Nephron progenitor cell (in vitro differentiated cells): ENCODE data around the gene LDAH.

Experiments
- DNase-seq: peaks from one replicate; pipeline ENCODE4 v3.0.0; 2021
- H3K27ac Mint-ChIP-seq: 2 replicates; pipeline ENCODE4 v1.8.0; 2021; ENCODE audit warnings: mild to moderate bottlenecking, moderate library complexity, mixed read lengths
- H3K27me3 Mint-ChIP-seq: 2 replicates; pipeline ENCODE4 v1.8.0; 2021; ENCODE audit warnings: mild to moderate bottlenecking, low read depth, mixed read lengths; ENCODE audit not compliant: poor library complexity
- H3K36me3 Mint-ChIP-seq: 2 replicates; pipeline ENCODE4 v1.8.0; 2021; ENCODE audit warnings: low read depth, mixed read lengths
- H3K4me1 Mint-ChIP-seq: 2 replicates; pipeline ENCODE4 v1.8.0; 2021; ENCODE audit warnings: mixed read lengths
- H3K4me3 Mint-ChIP-seq: 2 replicates; pipeline ENCODE4 v1.8.0; 2021; ENCODE audit warnings: mild to moderate bottlenecking, moderate library complexity, mixed read lengths
- H3K9me3 Mint-ChIP-seq: 2 replicates; pipeline ENCODE4 v1.8.0; 2021; ENCODE audit warnings: mild to moderate bottlenecking, moderate library complexity, mixed read lengths
- CTCF ChIP-seq: fragments of 200-600 bp; sonication (generic); IDR thresholded peaks from 2 replicates; pipeline ENCODE4 v1.5.0; 2021; ENCODE audit warnings: antibody characterized with exemption

LDAH gene

DNA sequence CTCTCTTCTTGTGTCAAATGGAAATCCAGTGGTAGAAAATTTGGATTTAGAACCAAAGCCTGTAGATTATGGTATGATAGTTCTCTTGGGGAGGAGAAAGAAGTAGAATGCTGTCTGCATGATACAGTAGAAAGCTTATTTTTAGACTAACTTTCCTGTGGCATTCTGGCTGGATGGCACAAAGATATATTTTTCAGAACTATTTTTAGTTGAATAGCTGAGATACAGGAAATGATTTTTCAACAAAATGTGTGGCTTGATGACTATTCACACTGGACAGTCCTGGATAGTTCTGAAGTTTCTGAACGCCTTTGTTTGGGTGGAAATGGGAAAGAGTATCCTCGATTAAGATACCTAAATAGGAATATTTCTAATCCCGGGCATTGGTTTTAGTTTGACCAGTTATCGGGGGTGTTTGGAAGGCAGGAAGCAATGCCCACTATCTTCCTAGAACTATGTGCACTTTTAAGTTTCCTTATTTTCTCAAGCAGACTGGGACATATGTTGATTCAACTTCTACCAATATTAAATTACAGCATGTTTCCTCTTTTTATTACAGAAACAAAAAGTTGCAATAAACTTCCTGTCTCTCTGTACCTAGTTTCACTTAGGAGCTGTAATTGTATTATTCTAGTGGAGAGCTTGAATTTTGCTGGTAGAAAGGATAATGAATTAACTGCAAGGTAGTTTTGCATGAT, 123.8 kb downstream of the LDAH start:
- Mint-ChIP-seq H3K27ac (no peak overlapping the region), H3K9me3 (no peaks in the 10 kb centered on the region), H3K36me3 (no peaks in the 10 kb centered on the region), H3K27me3 (no peaks in the 10 kb centered on the region), H3K4me1 (no peaks in the 10 kb centered on the region), H3K4me3 (no peak overlapping the region)
- no peak for TF ChIP-seq CTCF
- no peak for DNase-seq

- H3K4me1 Mint-ChIP-seq = no peaks in the 10 kb centered on the region
These were observed 125.5 kb downstream of the LDAH start for GRCh38 chr2:20697322-20697934.

GRCh38 chr2:20696366-20696765, 126.5 kb downstream of the LDAH start:
- H3K4me1 Mint-ChIP-seq = peaks cover 7% of the 10 kb centered on the region
- DNase-seq = no peak
- H3K36me3 Mint-ChIP-seq = no peaks in the 10 kb centered on the region
- no peaks in the 10 kb centered on the region for H3K27me3 Mint-ChIP-seq
- TF ChIP-seq CTCF = no peak
- H3K9me3 Mint-ChIP-seq = no peaks in the 10 kb centered on the region
- H3K27ac Mint-ChIP-seq = no peak overlapping the region
- no peak overlapping the region for H3K4me3 Mint-ChIP-seq

More at GRCh38 chr2:20697322-20697934, 125.5 kb downstream of the LDAH start:
- no peak for TF ChIP-seq CTCF
- Mint-ChIP-seq H3K9me3 (no peaks in the 10 kb centered on the region), H3K4me3 (no peak overlapping the region), H3K27me3 (no peaks in the 10 kb centered on the region), H3K27ac (peak overlapping the region; percentile 2), H3K36me3 (no peaks in the 10 kb centered on the region)
- no peak for DNase-seq

DNA sequence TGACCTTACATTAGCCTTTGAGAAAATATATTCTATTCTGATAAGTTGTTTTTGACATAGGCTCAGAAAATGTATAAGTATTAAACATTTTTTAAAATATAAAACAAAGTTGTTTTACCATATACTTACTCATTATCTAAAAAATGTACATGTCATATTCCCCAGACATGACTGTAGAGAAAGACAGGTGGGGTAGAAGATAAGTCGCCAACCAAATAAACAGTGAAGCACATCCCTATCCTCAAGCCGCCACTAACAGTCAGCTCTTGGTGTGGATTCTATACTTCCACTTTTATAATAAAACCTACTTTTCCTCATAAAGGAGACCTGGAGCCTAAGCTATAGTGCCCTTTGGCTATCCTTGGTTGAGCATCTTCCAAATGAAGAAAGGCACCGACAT, 129.6 kb downstream of the LDAH start:
- Mint-ChIP-seq H3K4me1 (peaks cover 11% of the 10 kb centered on the region), H3K9me3 (peaks cover 4% of the 10 kb centered on the region), H3K27ac (no peak overlapping the region), H3K4me3 (no peak overlapping the region), H3K36me3 (peaks cover 21% of the 10 kb centered on the region), H3K27me3 (no peaks in the 10 kb centered on the region)
- TF ChIP-seq CTCF = no peak
- DNase-seq = no peak

DNA sequence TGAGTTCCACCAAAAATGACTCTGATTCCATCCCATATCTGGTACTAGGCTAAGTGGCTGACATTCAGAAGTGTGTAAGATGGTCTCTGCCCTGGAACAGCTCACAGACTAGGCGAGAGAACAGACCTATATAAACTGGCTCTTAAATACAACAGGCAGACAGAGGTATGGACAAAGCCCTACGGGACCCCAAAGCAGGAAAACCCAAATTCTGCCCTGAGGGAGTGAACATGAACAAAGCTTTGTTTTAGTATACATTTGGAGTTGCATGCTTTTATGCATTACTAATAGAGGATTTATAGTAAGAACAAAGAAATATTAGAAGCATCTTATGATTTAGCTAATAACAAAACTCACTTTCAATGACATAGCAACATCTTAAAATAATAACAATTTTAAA, 130.8 kb downstream of the LDAH start:
- DNase-seq = no peak
- Mint-ChIP-seq H3K36me3 (peaks cover 30% of the 10 kb centered on the region), H3K27me3 (no peaks in the 10 kb centered on the region), H3K4me1 (peaks cover 11% of the 10 kb centered on the region), H3K9me3 (peaks cover 4% of the 10 kb centered on the region), H3K27ac (peak overlapping the region; percentile 49), H3K4me3 (no peak overlapping the region)
- no peak for TF ChIP-seq CTCF
